ENCODE data around the gene TMOD3. TPM values are rescaled to one million over a fixed set of nuclear protein-coding genes. Genes with fewer than 3 reads are reported as not detected.
A peak's percentile ranks its signal among the peaks of the same experiment; 100 is the strongest.

TMOD3 gene
- total and polyA plus RNA-seq, 4 donors = 7.2 to 23.9 (median 14.1) TPM

DNA sequence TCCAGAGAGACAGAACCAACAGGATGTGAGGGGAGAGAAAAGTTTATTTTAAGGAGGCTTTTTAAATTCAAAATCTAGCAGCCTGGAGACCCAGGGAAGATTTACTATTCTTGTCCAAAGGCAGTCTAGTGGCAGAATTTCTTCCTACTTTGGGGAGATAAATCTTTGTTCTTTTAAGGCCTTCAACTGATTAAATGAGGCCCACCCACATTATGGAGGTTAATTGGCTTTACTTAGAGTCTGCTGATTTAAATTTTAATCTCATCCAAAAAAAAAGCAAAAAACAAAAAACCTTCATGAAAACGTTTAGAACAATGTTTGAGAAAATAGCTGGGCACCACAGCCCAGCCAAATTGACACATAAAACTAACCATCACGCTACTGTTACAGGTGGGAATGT, 41.3 kb downstream of the TMOD3 start:
- TF ChIP-seq HNF4G (IDR thresholded peaks at IDR 0.05) = no peak
- TF ChIP-seq RXRA (IDR thresholded peaks at IDR 0.05) = no peak
- TF ChIP-seq, protein P1, sequence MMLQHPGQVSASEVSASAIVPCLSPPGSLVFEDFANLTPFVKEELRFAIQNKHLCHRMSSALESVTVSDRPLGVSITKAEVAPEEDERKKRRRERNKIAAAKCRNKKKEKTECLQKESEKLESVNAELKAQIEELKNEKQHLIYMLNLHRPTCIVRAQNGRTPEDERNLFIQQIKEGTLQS (IDR thresholded peaks at IDR 0.05) = no peak
- TF ChIP-seq, protein P2, sequence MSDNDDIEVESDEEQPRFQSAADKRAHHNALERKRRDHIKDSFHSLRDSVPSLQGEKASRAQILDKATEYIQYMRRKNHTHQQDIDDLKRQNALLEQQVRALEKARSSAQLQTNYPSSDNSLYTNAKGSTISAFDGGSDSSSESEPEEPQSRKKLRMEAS (IDR thresholded peaks at IDR 0.05) = no peak
- no peak for TF ChIP-seq FOXA1 (IDR thresholded peaks at IDR 0.05)
- TF ChIP-seq EGR1 (IDR thresholded peaks at IDR 0.05; ENCODE audit: low read depth in 2 of 2) = no peak
- TF ChIP-seq, protein P3, sequence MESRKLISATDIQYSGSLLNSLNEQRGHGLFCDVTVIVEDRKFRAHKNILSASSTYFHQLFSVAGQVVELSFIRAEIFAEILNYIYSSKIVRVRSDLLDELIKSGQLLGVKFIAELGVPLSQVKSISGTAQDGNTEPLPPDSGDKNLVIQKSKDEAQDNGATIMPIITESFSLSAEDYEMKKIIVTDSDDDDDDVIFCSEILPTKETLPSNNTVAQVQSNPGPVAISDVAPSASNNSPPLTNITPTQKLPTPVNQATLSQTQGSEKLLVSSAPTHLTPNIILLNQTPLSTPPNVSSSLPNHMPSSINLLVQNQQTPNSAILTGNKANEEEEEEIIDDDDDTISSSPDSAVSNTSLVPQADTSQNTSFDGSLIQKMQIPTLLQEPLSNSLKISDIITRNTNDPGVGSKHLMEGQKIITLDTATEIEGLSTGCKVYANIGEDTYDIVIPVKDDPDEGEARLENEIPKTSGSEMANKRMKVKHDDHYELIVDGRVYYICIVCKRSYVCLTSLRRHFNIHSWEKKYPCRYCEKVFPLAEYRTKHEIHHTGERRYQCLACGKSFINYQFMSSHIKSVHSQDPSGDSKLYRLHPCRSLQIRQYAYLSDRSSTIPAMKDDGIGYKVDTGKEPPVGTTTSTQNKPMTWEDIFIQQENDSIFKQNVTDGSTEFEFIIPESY (IDR thresholded peaks at IDR 0.05) = no peak
- TF ChIP-seq, protein P4, sequence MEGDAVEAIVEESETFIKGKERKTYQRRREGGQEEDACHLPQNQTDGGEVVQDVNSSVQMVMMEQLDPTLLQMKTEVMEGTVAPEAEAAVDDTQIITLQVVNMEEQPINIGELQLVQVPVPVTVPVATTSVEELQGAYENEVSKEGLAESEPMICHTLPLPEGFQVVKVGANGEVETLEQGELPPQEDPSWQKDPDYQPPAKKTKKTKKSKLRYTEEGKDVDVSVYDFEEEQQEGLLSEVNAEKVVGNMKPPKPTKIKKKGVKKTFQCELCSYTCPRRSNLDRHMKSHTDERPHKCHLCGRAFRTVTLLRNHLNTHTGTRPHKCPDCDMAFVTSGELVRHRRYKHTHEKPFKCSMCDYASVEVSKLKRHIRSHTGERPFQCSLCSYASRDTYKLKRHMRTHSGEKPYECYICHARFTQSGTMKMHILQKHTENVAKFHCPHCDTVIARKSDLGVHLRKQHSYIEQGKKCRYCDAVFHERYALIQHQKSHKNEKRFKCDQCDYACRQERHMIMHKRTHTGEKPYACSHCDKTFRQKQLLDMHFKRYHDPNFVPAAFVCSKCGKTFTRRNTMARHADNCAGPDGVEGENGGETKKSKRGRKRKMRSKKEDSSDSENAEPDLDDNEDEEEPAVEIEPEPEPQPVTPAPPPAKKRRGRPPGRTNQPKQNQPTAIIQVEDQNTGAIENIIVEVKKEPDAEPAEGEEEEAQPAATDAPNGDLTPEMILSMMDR (IDR thresholded peaks at IDR 0.05; ENCODE audit: low read depth, low read length, missing input control) = no peak
- no peak for TF ChIP-seq FOXA2 (IDR thresholded peaks at IDR 0.05)
- TF ChIP-seq RAD21 (IDR thresholded peaks at IDR 0.05) = no peak
- TF ChIP-seq SP1 (IDR thresholded peaks at IDR 0.05) = no peak
- H3K9ac ChIP-seq (ENCODE audit: low read depth in 1 of 2, low read length in 2 of 2) = no peak overlapping the region

DNA sequence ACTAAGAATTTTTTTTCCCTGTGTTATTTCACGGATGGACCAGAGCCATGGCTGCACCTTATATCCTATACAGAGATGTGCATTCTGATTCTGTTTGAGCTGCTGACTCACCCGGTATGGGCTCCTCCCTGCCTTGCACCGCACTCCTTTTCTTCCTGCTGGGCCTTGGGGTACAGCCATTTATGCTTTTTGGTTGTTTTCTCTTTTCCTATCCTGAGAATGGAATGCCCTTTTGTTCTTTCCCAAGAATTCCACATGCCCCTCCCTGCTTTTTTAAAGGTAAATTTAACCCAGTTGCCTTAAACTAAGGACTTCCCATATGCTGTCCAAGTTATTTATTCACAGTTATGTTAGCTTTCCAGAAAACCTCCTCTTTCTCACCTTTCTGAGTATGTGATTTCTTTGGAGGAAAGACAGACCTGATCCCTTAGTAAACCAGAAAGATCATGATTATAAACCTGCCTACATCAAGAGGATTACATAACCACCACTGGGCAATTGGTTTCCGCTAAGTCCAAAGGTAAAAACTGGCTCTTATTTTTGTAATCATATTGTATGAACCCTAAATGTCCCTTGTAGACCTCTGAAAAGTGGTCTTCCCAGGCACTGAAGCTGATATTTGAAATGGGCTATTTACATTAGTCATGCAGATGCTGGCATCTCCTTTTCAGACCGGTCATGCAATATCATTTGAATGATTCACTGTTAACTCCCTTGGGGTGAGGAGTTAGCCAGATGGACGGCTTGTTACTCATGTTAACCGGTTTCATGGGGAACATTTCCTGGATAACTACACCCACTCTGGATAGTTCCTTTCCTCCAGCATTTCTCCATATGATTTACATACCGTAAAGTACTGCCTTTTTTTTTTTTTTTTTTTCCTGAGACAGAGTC, 45.5 kb downstream of the TMOD3 start:
- Histone ChIP-seq H3K4me3 (ENCODE audit: low read depth in 1 of 3, low read length in 3 of 3) (no peak overlapping the region), H3K36me3 (ENCODE audit: control insufficient read depth in 4 of 4, insufficient read depth in 3 of 4, low read depth in 1 of 4, low read length in 3 of 4) (peaks cover 2 to 15% (median 6%) of the 10 kb centered on the region in 4 donors), H3K9ac (ENCODE audit: low read depth in 1 of 2, low read length in 2 of 2) (no peak overlapping the region), H3K27me3 (ENCODE audit: control insufficient read depth in 4 of 4, insufficient read depth in 4 of 4, low read length in 3 of 4) (no peaks in the 10 kb centered on the region), H3K4me1 (ENCODE audit: control insufficient read depth in 4 of 4, insufficient read depth in 4 of 4, low read length in 3 of 4) (peaks cover 0 to 16% (median 6%) of the 10 kb centered on the region in 4 donors), H3K27ac (ENCODE audit: low read depth in 1 of 2, low read length in 2 of 2) (peak overlapping the region; percentile 11 to 47), H3K9me3 (ENCODE audit: control insufficient read depth in 4 of 4, low read length in 3 of 4) (no peaks in the 10 kb centered on the region)
- 69% methylated on average over 8 of the region's 8 CpGs for WGBS
- DNase-seq (ENCODE audit: low spot score) = no peak
- TF ChIP-seq, protein P5, sequence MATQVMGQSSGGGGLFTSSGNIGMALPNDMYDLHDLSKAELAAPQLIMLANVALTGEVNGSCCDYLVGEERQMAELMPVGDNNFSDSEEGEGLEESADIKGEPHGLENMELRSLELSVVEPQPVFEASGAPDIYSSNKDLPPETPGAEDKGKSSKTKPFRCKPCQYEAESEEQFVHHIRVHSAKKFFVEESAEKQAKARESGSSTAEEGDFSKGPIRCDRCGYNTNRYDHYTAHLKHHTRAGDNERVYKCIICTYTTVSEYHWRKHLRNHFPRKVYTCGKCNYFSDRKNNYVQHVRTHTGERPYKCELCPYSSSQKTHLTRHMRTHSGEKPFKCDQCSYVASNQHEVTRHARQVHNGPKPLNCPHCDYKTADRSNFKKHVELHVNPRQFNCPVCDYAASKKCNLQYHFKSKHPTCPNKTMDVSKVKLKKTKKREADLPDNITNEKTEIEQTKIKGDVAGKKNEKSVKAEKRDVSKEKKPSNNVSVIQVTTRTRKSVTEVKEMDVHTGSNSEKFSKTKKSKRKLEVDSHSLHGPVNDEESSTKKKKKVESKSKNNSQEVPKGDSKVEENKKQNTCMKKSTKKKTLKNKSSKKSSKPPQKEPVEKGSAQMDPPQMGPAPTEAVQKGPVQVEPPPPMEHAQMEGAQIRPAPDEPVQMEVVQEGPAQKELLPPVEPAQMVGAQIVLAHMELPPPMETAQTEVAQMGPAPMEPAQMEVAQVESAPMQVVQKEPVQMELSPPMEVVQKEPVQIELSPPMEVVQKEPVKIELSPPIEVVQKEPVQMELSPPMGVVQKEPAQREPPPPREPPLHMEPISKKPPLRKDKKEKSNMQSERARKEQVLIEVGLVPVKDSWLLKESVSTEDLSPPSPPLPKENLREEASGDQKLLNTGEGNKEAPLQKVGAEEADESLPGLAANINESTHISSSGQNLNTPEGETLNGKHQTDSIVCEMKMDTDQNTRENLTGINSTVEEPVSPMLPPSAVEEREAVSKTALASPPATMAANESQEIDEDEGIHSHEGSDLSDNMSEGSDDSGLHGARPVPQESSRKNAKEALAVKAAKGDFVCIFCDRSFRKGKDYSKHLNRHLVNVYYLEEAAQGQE (IDR thresholded peaks at IDR 0.05) = peak; percentile 26
- TF ChIP-seq SP1 (IDR thresholded peaks at IDR 0.05) (peak; percentile 72), GABPA (IDR thresholded peaks at IDR 0.05 in 1 of 2, conservative IDR thresholded peaks at IDR 0.05 in 1 of 2) (no peak), RAD21 (IDR thresholded peaks at IDR 0.05) (peak; percentile 14 to 26), YY1 (IDR thresholded peaks at IDR 0.05) (no peak), NR2F2 (IDR thresholded peaks at IDR 0.05) (no peak), JUND (IDR thresholded peaks at IDR 0.05) (peak in 1 of 2 donors; percentile 61), FOXA1 (IDR thresholded peaks at IDR 0.05) (no peak), HNF4G (IDR thresholded peaks at IDR 0.05) (peak; percentile 77), TAF1 (conservative IDR thresholded peaks at IDR 0.05) (no peak), HNF4A (conservative IDR thresholded peaks at IDR 0.05) (peak; percentile 88 to 91)
- TF ChIP-seq, protein P1 (IDR thresholded peaks at IDR 0.05) = no peak
- TF ChIP-seq, protein P4 (IDR thresholded peaks at IDR 0.05; ENCODE audit: low read depth, low read length, missing input control) = no peak

More for the DNA sequence above, 41.3 kb downstream of the TMOD3 start:
- 87% methylated on average over 2 of the region's 2 CpGs for WGBS
- peaks cover 3 to 16% (median 8%) of the 10 kb centered on the region in 4 donors for H3K4me1 ChIP-seq (ENCODE audit: control insufficient read depth in 4 of 4, insufficient read depth in 4 of 4, low read length in 3 of 4)
- H3K27me3 ChIP-seq (ENCODE audit: control insufficient read depth in 4 of 4, insufficient read depth in 4 of 4, low read length in 3 of 4) = no peaks in the 10 kb centered on the region
- H3K36me3 ChIP-seq (ENCODE audit: control insufficient read depth in 4 of 4, insufficient read depth in 3 of 4, low read depth in 1 of 4, low read length in 3 of 4) = peaks cover 2 to 15% (median 8%) of the 10 kb centered on the region in 4 donors
- DNase-seq (ENCODE audit: low spot score) = no peak
- no peaks in the 10 kb centered on the region for H3K9me3 ChIP-seq (ENCODE audit: control insufficient read depth in 4 of 4, low read length in 3 of 4)
- H3K4me3 ChIP-seq (ENCODE audit: low read depth in 1 of 3, low read length in 3 of 3) = no peak overlapping the region
- no peak overlapping the region for H3K27ac ChIP-seq (ENCODE audit: low read depth in 1 of 2, low read length in 2 of 2)

Data from liver (tissue), 9 donors.